HTR-8/SVneo (cell line): ENCODE results near the gene UNC5B.

ENCODE experiments used
- DNase-seq: peaks from one replicate; pipeline ENCODE4 v3.0.0; 2011; ENCODE audit warnings: low spot score, mixed read lengths; ENCODE audit not compliant: insufficient read length
- FAIRE-seq: peaks from 2 replicates; lab custom pipeline; 2011; peaks lifted over from hg19 to GRCh38; lab: Jason Lieb, UNC

Gene UNC5B

DNA sequence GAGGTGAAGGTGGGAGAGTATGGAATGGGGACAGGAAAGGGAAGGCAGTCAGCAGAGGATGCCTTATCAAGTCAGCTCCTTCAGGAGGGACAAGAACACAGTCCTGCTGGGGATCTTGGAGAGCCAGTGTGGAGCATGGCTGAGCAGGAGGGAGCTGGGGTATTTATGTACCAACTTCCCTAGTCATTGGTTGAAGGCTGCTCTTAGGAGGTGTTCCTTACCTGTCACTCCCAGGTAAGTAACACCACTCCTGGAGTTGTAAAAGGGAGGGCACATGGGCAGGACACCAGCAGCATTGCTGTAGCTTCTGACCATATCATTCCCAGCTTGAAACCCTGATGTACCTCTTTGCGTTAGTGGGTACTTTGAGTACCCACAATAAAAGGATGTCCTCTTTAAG lies 136.5 kb downstream of the UNC5B start:
- DNase-seq (no peak), FAIRE-seq (no peak)

GRCh38 chr10:71349406-71349805 lies 137.0 kb downstream of the UNC5B start:
- DNase-seq (no peak), FAIRE-seq (no peak)

GRCh38 chr10:71351087-71351486 lies 138.7 kb downstream of the UNC5B start:
- no peak for FAIRE-seq
- no peak for DNase-seq

DNA sequence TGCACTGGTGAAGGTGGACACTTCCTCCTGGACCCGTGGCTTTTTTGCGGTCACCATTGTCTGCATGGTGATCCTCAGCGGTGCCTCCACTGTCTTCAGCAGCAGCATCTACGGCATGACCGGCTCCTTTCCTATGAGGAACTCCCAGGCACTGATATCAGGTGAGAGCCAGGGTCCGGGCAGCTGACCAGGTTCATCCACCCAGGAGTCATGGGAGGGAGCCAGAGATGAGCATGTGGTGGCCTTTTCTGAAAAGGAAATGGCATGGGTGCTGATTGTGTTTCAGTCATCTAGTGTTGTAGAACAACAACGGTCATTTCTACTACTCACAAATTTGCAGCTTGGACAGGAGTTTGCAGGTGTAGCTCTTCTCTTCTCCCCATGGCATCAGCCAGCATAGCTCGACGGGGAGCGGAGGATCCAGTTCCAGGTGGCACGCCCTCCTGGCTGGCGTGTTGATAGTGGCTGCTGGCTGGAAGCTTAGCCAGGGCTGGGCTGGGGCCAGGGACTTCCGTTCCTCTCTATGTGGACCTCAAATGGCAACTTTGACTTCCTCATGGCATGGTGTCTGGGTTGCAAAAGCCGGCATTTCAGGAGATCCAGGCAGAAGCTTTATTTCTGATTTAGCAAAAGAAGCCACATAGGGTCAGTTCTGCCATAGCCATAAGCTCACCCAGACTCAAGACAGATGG lies 139.4 kb downstream of the UNC5B start:
- FAIRE-seq: no peak
- DNase-seq: no peak
